IMR-90 (cell line): ENCODE results near the gene MARK2.

ENCODE experiments used
- BHLHE40 ChIP-seq: fragments of 150-350 bp; IDR thresholded peaks from 2 replicates; pipeline ENCODE4 v1.6.1; 2016; ENCODE audit warnings: mild to moderate bottlenecking, low read depth, low read length
- CEBPB ChIP-seq: IDR thresholded peaks from 2 replicates; pipeline ENCODE4 v1.6.1; 2012; ENCODE audit warnings: low read depth, low read length, improper control_type of control experiment
- FOS ChIP-seq: fragments of 150-350 bp; IDR thresholded peaks from 2 replicates; pipeline ENCODE4 v1.6.1; 2016; ENCODE audit warnings: low read depth, low read length
- MAFK ChIP-seq: IDR thresholded peaks from 2 replicates; pipeline ENCODE4 v1.6.1; 2012; ENCODE audit warnings: low read depth, low read length, improper control_type of control experiment
- MAZ ChIP-seq: IDR thresholded peaks from 2 replicates; pipeline ENCODE4 v1.6.1; 2012; ENCODE audit warnings: low read depth, mild to moderate bottlenecking, low read length, improper control_type of control experiment, moderate library complexity, borderline replicate concordance
- MXI1 ChIP-seq: IDR thresholded peaks from 2 replicates; pipeline ENCODE4 v1.6.1; 2012; ENCODE audit warnings: low read depth, mild to moderate bottlenecking, low read length, moderate library complexity, borderline replicate concordance
- POLR2A ChIP-seq: IDR thresholded peaks from 2 replicates; pipeline ENCODE4 v1.6.1; 2012; ENCODE audit warnings: mild to moderate bottlenecking, low read depth, low read length
- RAD21 ChIP-seq: IDR thresholded peaks from 2 replicates; pipeline ENCODE4 v1.6.1; 2012; ENCODE audit warnings: low read length, improper control_type of control experiment
- RCOR1 ChIP-seq: IDR thresholded peaks from 2 replicates; pipeline ENCODE4 v1.6.1; 2012; ENCODE audit warnings: mild to moderate bottlenecking, low read length, improper control_type of control experiment; ENCODE audit not compliant: insufficient replicate concordance
- RFX5 ChIP-seq: IDR thresholded peaks from 2 replicates; pipeline ENCODE4 v1.8.0; 2012; ENCODE audit warnings: low read depth, mild to moderate bottlenecking, low read length, moderate library complexity
- TF ChIP-seq, protein P1 (sequence below): conservative IDR thresholded peaks from 2 replicates; pipeline ENCODE4 v1.5.1; 2012; ENCODE audit warnings: mild to moderate bottlenecking, low read depth, low read length, improper control_type of control experiment
- TF ChIP-seq, protein P2 (sequence below): fragments of 150-350 bp; IDR thresholded peaks from 2 replicates; pipeline ENCODE4 v1.6.1; 2017; ENCODE audit warnings: mild to moderate bottlenecking, antibody characterized with exemption, low read length, low read depth
- TF ChIP-seq, protein P3 (sequence below): fragments of 150-350 bp; IDR thresholded peaks from 2 replicates; pipeline ENCODE4 v1.6.1; 2016; ENCODE audit warnings: low read depth, mild to moderate bottlenecking, low read length, moderate library complexity, borderline replicate concordance

DNA sequence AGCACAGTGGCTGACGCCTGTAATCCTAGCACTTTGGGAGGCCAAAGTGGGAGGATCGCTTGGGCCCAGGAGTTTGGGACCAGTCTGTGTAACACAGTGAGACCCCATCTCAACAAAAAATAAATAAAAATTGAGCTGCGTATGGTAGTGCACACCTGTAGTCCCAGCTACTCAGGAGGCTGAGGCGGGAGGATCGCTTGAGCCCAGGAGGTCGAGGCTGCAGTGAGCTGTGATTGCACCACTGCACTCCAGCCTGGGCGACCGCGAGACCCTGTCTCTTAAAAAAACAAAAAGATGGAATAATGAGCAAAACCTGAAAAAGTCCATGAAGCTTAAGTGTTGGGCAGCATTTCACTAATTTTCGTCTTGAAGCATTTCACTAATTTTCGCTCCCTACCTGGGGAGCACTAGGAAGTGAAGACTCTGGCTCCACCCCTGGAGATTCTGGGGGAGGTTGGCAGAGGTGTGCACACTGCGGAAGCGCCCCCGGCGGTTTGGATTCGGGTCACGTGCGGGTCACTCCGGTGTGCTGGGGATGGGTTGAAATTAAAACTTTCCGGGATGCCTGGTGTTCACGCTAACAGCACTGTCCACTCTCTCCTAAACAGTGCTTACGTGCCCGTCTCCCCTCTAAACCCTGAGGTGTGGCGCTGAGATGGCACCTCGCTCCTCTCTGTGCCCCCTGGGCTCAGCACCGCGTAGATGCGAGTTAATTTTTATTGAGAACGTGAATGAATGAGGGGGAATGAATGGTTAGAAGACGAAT is 99.0 kb downstream of the MARK2 start:
- TF ChIP-seq RAD21: no peak
- TF ChIP-seq, protein P1, sequence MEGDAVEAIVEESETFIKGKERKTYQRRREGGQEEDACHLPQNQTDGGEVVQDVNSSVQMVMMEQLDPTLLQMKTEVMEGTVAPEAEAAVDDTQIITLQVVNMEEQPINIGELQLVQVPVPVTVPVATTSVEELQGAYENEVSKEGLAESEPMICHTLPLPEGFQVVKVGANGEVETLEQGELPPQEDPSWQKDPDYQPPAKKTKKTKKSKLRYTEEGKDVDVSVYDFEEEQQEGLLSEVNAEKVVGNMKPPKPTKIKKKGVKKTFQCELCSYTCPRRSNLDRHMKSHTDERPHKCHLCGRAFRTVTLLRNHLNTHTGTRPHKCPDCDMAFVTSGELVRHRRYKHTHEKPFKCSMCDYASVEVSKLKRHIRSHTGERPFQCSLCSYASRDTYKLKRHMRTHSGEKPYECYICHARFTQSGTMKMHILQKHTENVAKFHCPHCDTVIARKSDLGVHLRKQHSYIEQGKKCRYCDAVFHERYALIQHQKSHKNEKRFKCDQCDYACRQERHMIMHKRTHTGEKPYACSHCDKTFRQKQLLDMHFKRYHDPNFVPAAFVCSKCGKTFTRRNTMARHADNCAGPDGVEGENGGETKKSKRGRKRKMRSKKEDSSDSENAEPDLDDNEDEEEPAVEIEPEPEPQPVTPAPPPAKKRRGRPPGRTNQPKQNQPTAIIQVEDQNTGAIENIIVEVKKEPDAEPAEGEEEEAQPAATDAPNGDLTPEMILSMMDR: no peak
- TF ChIP-seq MXI1: no peak
- no peak for TF ChIP-seq POLR2A
- no peak for TF ChIP-seq RCOR1
- TF ChIP-seq, protein P2, sequence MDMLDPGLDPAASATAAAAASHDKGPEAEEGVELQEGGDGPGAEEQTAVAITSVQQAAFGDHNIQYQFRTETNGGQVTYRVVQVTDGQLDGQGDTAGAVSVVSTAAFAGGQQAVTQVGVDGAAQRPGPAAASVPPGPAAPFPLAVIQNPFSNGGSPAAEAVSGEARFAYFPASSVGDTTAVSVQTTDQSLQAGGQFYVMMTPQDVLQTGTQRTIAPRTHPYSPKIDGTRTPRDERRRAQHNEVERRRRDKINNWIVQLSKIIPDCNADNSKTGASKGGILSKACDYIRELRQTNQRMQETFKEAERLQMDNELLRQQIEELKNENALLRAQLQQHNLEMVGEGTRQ: peak; percentile 57
- TF ChIP-seq FOS: no peak
- TF ChIP-seq RFX5: no peak
- TF ChIP-seq MAFK: no peak
- no peak for TF ChIP-seq CEBPB
- TF ChIP-seq, protein P3, sequence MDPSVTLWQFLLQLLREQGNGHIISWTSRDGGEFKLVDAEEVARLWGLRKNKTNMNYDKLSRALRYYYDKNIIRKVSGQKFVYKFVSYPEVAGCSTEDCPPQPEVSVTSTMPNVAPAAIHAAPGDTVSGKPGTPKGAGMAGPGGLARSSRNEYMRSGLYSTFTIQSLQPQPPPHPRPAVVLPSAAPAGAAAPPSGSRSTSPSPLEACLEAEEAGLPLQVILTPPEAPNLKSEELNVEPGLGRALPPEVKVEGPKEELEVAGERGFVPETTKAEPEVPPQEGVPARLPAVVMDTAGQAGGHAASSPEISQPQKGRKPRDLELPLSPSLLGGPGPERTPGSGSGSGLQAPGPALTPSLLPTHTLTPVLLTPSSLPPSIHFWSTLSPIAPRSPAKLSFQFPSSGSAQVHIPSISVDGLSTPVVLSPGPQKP: no peak
- peak; percentile 53; the same call in 1 of the 2 replicates for TF ChIP-seq BHLHE40
- TF ChIP-seq MAZ: no peak
